ENCODE measurements around the gene TRIM45. TPM values are rescaled to one million over a fixed set of nuclear protein-coding genes. Genes with fewer than 3 reads are reported as not detected.

TRIM45 gene
- total RNA-seq, 4 donors from 2014 or later = 0.38 to 1.1 (median 0.60) TPM

DNA sequence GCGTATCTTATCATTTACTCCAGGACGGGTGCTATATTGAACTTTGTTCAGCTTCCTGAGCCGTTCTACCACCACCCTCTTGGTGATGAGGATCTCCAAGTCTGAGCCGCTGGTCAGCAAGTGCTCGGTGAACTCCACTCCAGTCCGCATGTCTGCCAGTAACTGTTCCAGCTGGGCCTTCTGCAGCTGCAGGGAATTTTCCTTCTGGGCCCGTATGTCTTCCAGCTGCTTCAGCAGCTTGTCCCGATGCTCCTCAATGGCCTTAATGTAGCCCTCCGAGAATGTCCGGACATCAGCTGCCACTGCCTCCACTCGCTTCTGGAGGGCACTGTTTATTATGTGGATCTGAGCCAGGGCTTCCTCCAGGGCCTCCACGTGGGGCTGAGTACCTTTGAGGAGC, 3.4 kb downstream of the TRIM45 start:
- H3K4me3 ChIP-seq = no peak overlapping the region
- no peak overlapping the region for H3K27ac ChIP-seq
- TF ChIP-seq, protein P1, sequence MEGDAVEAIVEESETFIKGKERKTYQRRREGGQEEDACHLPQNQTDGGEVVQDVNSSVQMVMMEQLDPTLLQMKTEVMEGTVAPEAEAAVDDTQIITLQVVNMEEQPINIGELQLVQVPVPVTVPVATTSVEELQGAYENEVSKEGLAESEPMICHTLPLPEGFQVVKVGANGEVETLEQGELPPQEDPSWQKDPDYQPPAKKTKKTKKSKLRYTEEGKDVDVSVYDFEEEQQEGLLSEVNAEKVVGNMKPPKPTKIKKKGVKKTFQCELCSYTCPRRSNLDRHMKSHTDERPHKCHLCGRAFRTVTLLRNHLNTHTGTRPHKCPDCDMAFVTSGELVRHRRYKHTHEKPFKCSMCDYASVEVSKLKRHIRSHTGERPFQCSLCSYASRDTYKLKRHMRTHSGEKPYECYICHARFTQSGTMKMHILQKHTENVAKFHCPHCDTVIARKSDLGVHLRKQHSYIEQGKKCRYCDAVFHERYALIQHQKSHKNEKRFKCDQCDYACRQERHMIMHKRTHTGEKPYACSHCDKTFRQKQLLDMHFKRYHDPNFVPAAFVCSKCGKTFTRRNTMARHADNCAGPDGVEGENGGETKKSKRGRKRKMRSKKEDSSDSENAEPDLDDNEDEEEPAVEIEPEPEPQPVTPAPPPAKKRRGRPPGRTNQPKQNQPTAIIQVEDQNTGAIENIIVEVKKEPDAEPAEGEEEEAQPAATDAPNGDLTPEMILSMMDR (IDR thresholded peaks at IDR 0.05) = no peak
- TF ChIP-seq POLR2A (IDR thresholded peaks at IDR 0.05) = no peak
- 81 to 87% methylated on average over 8 to 10 of the region's 12 CpGs for WGBS, 2 donors
- H3K36me3 ChIP-seq = peaks cover 0 to 6% (median 0%) of the 10 kb centered on the region in 3 donors
- intact Hi-C loops (cut with DNase I) = no loop called here
- no peak for DNase-seq
- no peaks in the 10 kb centered on the region for H3K27me3 ChIP-seq
- H3K9me3 ChIP-seq = no peaks in the 10 kb centered on the region
- H3K4me1 ChIP-seq = peaks cover 5 to 21% (median 6%) of the 10 kb centered on the region in 3 donors

GRCh38 chr1:117117697-117118096, 3.9 kb downstream of the TRIM45 start:
- no peak for TF ChIP-seq POLR2A (IDR thresholded peaks at IDR 0.05)
- peaks cover 5 to 21% (median 6%) of the 10 kb centered on the region in 3 donors for H3K4me1 ChIP-seq
- H3K9me3 ChIP-seq = no peaks in the 10 kb centered on the region
- intact Hi-C loops (cut with DNase I) = no loop called here
- H3K27me3 ChIP-seq = no peaks in the 10 kb centered on the region
- H3K36me3 ChIP-seq = peaks cover 0 to 10% (median 0%) of the 10 kb centered on the region in 3 donors
- no peak for DNase-seq
- 94 to 96% methylated on average over 2 of the region's 2 CpGs for WGBS, 2 donors
- H3K4me3 ChIP-seq = no peak overlapping the region
- H3K27ac ChIP-seq = no peak overlapping the region

GRCh38 chr1:117116784-117117130, 4.8 kb downstream of the TRIM45 start:
- Histone ChIP-seq H3K27ac (no peak overlapping the region), H3K4me3 (no peak overlapping the region), H3K4me1 (peaks cover 5 to 13% (median 6%) of the 10 kb centered on the region in 3 donors), H3K36me3 (peaks cover 0 to 19% (median 0%) of the 10 kb centered on the region in 3 donors), H3K27me3 (no peaks in the 10 kb centered on the region), H3K9me3 (no peaks in the 10 kb centered on the region)
- 93 to 100% methylated on average over 1 to 3 of the region's 3 CpGs for WGBS, 2 donors
- intact Hi-C loops (cut with DNase I) = no loop called here
- TF ChIP-seq POLR2A (IDR thresholded peaks at IDR 0.05) = no peak
- TF ChIP-seq, protein P1 (IDR thresholded peaks at IDR 0.05) = no peak
- no peak for DNase-seq

- WGBS, 2 donors = 89 to 90% methylated on average over 13 of the region's 13 CpGs
- peaks cover 0 to 19% (median 0%) of the 10 kb centered on the region in 3 donors for H3K36me3 ChIP-seq
- DNase-seq = no peak
- no peak overlapping the region for H3K27ac ChIP-seq
- no peaks in the 10 kb centered on the region for H3K27me3 ChIP-seq
- TF ChIP-seq POLR2A (IDR thresholded peaks at IDR 0.05) = no peak
- TF ChIP-seq, protein P1 (IDR thresholded peaks at IDR 0.05) = no peak
- H3K4me1 ChIP-seq = peaks cover 5 to 11% (median 6%) of the 10 kb centered on the region in 3 donors
- no peak overlapping the region for H3K4me3 ChIP-seq
- no peaks in the 10 kb centered on the region for H3K9me3 ChIP-seq
- intact Hi-C loops (cut with DNase I) = no loop called here
Observed at GRCh38 chr1:117116090-117116783, 5.3 kb downstream of the TRIM45 start.

DNA sequence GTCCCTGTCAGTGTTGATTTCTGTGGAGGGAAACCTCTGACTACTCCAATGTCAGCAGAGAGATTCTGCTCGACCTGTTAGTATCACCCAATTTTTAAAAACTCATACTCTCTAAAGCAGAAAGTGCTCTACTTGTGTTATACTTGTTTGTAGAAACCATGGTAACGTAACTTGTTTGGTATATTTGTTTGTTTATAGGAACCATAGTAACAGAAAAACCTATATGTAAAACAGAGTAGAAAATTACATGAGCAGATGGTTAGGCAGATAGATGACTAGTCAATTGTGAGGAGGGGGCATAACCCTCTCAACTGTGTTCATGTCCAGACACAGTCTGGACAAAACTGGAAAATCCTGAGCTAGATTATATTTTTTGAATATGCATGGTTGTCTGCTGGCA, 6.7 kb downstream of the TRIM45 start:
- H3K27ac ChIP-seq = no peak overlapping the region
- intact Hi-C loops (cut with DNase I) = no loop called here
- peaks cover 0 to 19% (median 0%) of the 10 kb centered on the region in 3 donors for H3K36me3 ChIP-seq
- H3K27me3 ChIP-seq = no peaks in the 10 kb centered on the region
- no peak for DNase-seq
- peaks cover 0 to 8% (median 3%) of the 10 kb centered on the region in 3 donors for H3K4me1 ChIP-seq
- whole genome bisulfite sequencing, 2 donors = 67 to 69% methylated on average over 2 of the region's 2 CpGs
- no peaks in the 10 kb centered on the region for H3K9me3 ChIP-seq
- TF ChIP-seq, protein P1 (IDR thresholded peaks at IDR 0.05) = no peak
- no peak for TF ChIP-seq POLR2A (IDR thresholded peaks at IDR 0.05)
- no peak overlapping the region for H3K4me3 ChIP-seq
